Right cardiac atrium (tissue), 5 donors: ENCODE results near the gene MDGA2. TPM values are rescaled to one million over a fixed set of nuclear protein-coding genes. Genes with fewer than 3 reads are reported as not detected.

Experiments used
- ATAC-seq, 2 donors: fragments of 200-7000 bp; cut with Tn5 transposase; one replicate each; pipeline versions ENCODE4 v1.8.0 to v1.9.1; 2020; ENCODE audit warnings: moderate library complexity in 2 of 2, mild to moderate bottlenecking in 1 of 2
- DNase-seq, 3 donors: peaks; one replicate each; pipeline ENCODE4 v3.0.0-alpha.2; 2020
- H3K27ac ChIP-seq: one replicate; pipeline ENCODE4 v1.5.1; 2013; ENCODE audit warnings: mild to moderate bottlenecking, low read length, control low read depth, moderate library complexity
- H3K27me3 ChIP-seq: one replicate; pipeline ENCODE4 v1.6.1; 2013; ENCODE audit not compliant: control insufficient read depth, insufficient read depth
- H3K4me1 ChIP-seq: one replicate; pipeline ENCODE4 v1.6.1; 2013; ENCODE audit warnings: low read length; ENCODE audit not compliant: control insufficient read depth, insufficient read depth
- H3K4me3 ChIP-seq: one replicate; pipeline ENCODE4 v1.5.1; 2013; ENCODE audit warnings: low read length, control low read depth
- H3K9me3 ChIP-seq: one replicate; pipeline ENCODE4 v1.6.1; 2013; ENCODE audit warnings: low read length; ENCODE audit not compliant: control insufficient read depth
- WGBS: extraction: QIAGEN DNeasy Blood & Tissue Kit; methylation state at CpG from one replicate; pipeline ENCODE4 v1.1.7; 2013; 5-methylcytosine and 5-hydroxymethylcytosine counted together
- intact Hi-C, 4 donors: fragments of 100-400 bp; cut with DNase I; formaldehyde crosslinking; loops; one replicate each; pipeline versions ENCODE4 v1.11.0 to v1.14.0; 2022 to 2023
- polyA plus RNA-seq: library from polyadenylated mRNA; stranded (reverse); fragments of 200-250 nt; gene quantifications from one replicate; pipeline ENCODE4 v1.2.3, GENCODE V29; 2013
- total RNA-seq, 4 donors: library from RNA; stranded (reverse); fragmentation: NEBNext Ultra II Directional; extraction: Animal tissue kit (Norgen Biotek cat#: 25700); gene quantifications; one replicate each; pipeline ENCODE4 v1.2.1, GENCODE V29; 2021
- donor health status: healthy with polysubstance abuse.
- donor health status: DM: no; HTN: yes; CAD: no.
- donor health status: DM: no; HTN: no; CAD: no.
- donor health status: DM: no; HTN: yes; CAD: no; lungs with severe emphysema.
- donor health status: DM: yes; HTN: yes; CAD: no.

Gene MDGA2
- total and polyA plus RNA-seq, 5 donors = 0.14 TPM; not detected in 4

DNA sequence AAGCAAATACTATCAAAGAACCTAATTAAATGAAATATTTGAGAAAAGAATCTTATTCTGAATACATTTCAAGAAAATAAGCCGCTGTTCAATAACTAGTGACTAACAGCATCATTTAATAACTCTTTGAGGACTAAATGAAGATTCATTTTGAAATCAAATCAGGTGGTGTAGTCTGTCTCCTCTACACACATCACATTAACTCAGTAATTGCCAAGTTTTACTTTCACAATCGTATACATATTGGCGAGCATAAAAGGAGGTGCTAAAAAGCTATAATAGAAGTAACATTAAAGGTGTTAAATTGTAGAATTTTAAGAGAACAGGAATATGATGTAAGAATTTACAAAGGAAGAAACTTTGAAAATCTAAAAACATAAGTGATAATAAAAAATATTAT, 185.1 kb downstream of the MDGA2 start:
- intact Hi-C loops = no loop called here
- Histone ChIP-seq H3K27me3 (no peaks in the 10 kb centered on the region), H3K9me3 (no peaks in the 10 kb centered on the region), H3K27ac (no peak overlapping the region), H3K4me3 (no peak overlapping the region), H3K4me1 (no peaks in the 10 kb centered on the region)
- 53% methylated on average over 3 of the region's 3 CpGs for WGBS
- DNase-seq = no peak
- ATAC-seq = no peak

DNA sequence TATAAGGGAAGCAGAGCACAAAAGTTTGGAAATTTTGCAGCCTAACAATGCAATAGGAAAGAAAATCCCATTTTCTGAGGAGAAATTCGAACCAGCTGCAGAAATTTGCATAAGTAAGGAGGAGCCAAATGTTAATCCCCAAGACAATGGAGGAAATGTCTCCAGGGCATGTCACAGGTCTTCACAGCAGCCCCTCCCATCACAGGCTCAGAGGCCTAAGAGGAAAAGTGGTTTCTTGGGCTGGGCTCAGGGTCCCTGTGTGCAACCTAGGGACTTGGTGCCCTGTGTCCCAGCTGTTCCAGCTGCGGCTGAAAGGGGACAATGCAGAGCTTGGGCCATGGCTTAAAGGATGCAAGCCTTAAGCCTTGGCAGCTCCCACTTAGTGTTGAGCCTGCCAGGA, 190.0 kb downstream of the MDGA2 start:
- Histone ChIP-seq H3K4me1 (no peaks in the 10 kb centered on the region), H3K27ac (no peak overlapping the region), H3K4me3 (no peak overlapping the region), H3K9me3 (no peaks in the 10 kb centered on the region), H3K27me3 (no peaks in the 10 kb centered on the region)
- ATAC-seq (no peak), DNase-seq (peak in 1 of 3 donors; percentile 9)
- intact Hi-C loops = no loop called here
- WGBS = 73% methylated on average over 2 of the region's 2 CpGs

DNA sequence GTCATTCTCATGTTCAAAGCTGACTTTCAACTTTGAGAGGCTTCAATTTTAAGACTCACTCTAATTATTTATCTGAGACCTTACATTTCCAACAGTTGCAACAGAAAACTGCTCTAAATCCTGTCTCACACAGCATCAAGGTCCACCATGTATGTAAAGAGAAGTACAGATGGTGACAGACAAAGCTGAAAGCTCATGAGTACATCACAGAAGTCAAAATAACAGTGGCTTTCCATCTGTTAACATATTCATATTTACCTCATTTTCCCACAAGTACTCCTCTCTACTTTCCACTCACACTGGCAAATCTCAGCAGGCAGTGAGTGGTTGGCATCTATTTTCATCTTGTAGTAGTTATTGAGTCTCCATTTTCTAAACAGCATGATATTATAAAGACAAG, 192.0 kb downstream of the MDGA2 start:
- intact Hi-C loops = no loop called here
- Histone ChIP-seq H3K4me1 (no peaks in the 10 kb centered on the region), H3K4me3 (no peak overlapping the region), H3K9me3 (no peaks in the 10 kb centered on the region), H3K27ac (no peak overlapping the region), H3K27me3 (no peaks in the 10 kb centered on the region)
- no peak for ATAC-seq
- DNase-seq = no peak

GRCh38 chr14:47471075-47471474, 204.3 kb downstream of the MDGA2 start:
- intact Hi-C loops = no loop called here
- DNase-seq (no peak), ATAC-seq (no peak)
- H3K9me3 ChIP-seq = no peaks in the 10 kb centered on the region
- H3K4me1 ChIP-seq = no peaks in the 10 kb centered on the region
- H3K27me3 ChIP-seq = no peaks in the 10 kb centered on the region
- whole genome bisulfite sequencing = 52% methylated on average over 2 of the region's 2 CpGs
- no peak overlapping the region for H3K27ac ChIP-seq
- H3K4me3 ChIP-seq = no peak overlapping the region

DNA sequence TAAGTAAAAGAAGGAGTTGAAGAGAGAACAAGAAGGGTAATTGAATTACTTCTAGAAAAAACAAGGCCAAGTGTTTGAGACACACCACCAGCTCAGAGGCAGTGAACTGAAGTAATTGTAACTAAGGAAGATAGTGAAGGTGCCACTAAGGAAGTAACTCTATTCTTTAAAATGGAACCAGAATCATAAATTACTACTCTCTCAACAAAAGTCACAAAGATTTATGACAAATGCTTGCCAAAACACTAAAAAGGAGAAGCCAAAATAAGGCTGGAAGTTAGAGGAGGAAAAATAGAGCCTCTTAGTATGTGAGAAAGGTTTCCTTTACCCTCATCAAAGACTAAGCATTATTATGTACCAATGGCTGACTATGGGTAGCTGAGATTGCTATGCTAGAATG, 208.5 kb downstream of the MDGA2 start:
- H3K9me3 ChIP-seq = no peaks in the 10 kb centered on the region
- no peaks in the 10 kb centered on the region for H3K27me3 ChIP-seq
- DNase-seq (no peak), ATAC-seq (no peak)
- no peak overlapping the region for H3K4me3 ChIP-seq
- no peaks in the 10 kb centered on the region for H3K4me1 ChIP-seq
- H3K27ac ChIP-seq = no peak overlapping the region
- intact Hi-C loops = no loop called here

GRCh38 chr14:47454025-47454424, 221.4 kb downstream of the MDGA2 start:
- ATAC-seq (no peak), DNase-seq (no peak)
- intact Hi-C loops = no loop called here
- Histone ChIP-seq H3K27ac (no peak overlapping the region), H3K4me1 (no peaks in the 10 kb centered on the region), H3K4me3 (no peak overlapping the region), H3K27me3 (no peaks in the 10 kb centered on the region), H3K9me3 (no peaks in the 10 kb centered on the region)
- WGBS = 81% methylated on average over 2 of the region's 2 CpGs

DNA sequence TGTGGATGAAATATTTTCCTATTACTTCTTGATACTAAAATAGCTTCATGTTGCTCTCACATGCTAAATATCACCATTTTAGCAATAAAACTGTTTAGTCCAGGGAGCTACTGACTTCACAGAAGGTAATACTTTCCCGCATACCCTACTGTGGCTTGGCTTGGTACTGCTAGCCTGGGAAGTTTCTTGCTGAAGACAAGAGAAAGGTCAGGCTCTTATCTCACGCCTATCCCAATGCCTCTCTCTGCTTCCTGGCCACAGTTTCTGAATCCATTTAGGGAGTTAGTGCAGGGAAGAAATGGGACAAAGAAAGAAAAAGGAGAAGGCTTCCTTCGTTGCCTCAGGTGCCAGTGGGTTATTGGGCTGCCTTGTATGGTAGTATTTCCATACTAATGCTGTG, 228.3 kb downstream of the MDGA2 start:
- intact Hi-C loops = no loop called here
- WGBS = 67% methylated on average over 3 of the region's 3 CpGs
- ATAC-seq = no peak

DNA sequence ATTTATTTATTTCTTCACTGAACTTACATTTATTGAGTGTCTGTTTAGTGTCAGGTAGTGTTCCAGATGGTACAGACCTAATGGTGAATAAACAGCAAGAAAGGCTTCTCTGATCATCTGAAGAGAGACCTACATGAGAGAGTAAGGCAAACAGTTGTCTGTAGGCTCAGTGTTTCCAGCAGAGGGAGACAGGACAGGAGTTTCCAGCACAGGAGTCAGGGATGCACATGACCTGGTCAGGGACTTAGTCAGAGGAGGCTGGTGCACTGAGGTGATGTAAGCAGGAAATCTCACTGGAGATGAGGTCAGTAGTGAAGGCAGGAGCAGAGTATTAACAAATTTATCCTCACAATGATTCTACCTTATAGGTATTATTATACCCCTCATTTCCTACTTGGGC, 233.2 kb downstream of the MDGA2 start:
- Histone ChIP-seq H3K4me1 (no peaks in the 10 kb centered on the region), H3K27me3 (no peaks in the 10 kb centered on the region), H3K27ac (no peak overlapping the region), H3K9me3 (no peaks in the 10 kb centered on the region), H3K4me3 (no peak overlapping the region)
- ATAC-seq = no peak
- DNase-seq = no peak
- intact Hi-C loops = no loop called here

More for the DNA sequence above, 228.3 kb downstream of the MDGA2 start:
- H3K9me3 ChIP-seq = no peaks in the 10 kb centered on the region
- no peaks in the 10 kb centered on the region for H3K4me1 ChIP-seq
- no peaks in the 10 kb centered on the region for H3K27me3 ChIP-seq
- no peak overlapping the region for H3K27ac ChIP-seq
- no peak overlapping the region for H3K4me3 ChIP-seq
- DNase-seq = no peak

DNA sequence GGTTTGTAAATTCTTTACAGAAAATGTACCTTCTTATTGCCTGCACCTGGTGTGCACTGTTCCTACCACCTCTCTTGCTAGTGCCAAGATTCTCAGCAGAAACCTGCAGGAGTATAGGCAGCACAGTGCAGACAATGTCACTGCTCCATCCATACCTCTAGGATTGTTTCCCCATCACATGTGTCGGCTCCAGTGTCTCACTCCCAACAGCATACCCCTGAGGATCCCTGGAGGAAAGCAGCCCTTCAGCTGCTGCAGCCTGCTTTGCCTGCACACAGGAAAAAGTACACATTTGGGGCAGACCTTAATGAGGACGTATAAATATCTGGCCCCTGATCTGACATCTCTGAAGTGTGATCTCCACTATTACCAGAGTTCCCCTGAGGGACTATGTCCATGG, 235.5 kb downstream of the MDGA2 start:
- intact Hi-C loops = no loop called here
- no peak overlapping the region for H3K27ac ChIP-seq
- no peak for ATAC-seq
- WGBS = 49% methylated on average over 2 of the region's 2 CpGs
- no peak overlapping the region for H3K4me3 ChIP-seq
- no peaks in the 10 kb centered on the region for H3K27me3 ChIP-seq
- no peak for DNase-seq
- H3K9me3 ChIP-seq = no peaks in the 10 kb centered on the region
- H3K4me1 ChIP-seq = no peaks in the 10 kb centered on the region

DNA sequence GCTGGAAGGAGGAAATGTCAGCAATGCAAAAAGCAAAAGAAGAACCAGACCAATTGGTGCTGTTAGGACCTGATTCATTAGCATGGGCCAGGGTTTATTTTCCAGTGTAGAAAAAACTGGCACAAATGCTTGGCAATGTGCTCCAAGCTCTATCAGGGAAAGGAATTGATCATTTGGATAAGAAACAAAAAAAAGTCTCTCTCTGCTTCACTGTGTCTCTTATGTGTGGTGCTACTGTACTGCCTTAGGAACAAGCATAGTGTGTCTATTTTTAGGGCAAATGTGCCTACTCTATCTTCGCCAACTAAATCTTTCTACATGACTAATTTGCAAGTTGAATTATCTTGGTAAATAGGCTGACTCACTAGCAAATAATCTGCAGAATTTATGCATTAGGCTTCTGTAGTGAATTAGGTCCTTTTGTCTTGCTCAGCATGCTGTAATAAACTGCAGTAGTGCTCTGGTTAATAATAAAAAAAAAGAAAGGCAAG, 236.7 kb downstream of the MDGA2 start:
- no peaks in the 10 kb centered on the region for H3K9me3 ChIP-seq
- H3K4me1 ChIP-seq = no peaks in the 10 kb centered on the region
- 27% methylated on average over 1 of the region's 1 CpG for WGBS
- ATAC-seq = no peak
- no peak for DNase-seq
- no peak overlapping the region for H3K4me3 ChIP-seq
- H3K27me3 ChIP-seq = no peaks in the 10 kb centered on the region
- intact Hi-C loops = no loop called here
- H3K27ac ChIP-seq = no peak overlapping the region

DNA sequence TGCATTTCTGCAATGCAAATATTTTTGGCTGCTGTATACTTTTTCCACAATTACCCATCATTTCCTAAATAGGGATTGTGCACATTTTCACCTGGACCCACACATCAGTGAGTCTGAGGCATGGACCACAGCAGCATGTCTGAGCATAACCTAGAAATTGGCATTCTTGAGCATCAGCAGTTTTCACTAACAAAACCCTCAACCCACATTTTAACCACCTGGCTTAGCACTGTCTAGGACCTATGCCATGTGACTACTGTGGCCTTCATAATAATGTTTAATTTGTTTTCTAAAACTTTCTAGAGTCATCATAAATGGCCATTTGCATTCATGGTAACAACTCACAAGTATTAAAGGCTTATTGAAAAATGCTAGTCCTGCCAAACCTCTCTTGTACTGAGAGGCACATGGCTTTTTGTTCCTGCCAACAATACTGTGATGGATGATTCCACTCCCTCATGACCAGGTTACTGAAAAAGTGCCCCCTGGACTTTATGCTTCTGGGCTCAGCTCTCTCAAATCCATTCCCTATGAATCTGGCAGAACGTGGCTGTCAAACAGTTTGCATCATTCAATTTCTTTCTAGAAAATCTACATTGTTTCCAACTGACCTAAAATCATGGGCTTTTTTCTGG, 240.0 kb downstream of the MDGA2 start:
- Histone ChIP-seq H3K27ac (no peak overlapping the region), H3K27me3 (no peaks in the 10 kb centered on the region), H3K4me1 (no peaks in the 10 kb centered on the region), H3K9me3 (no peaks in the 10 kb centered on the region), H3K4me3 (no peak overlapping the region)
- ATAC-seq = no peak
- no peak for DNase-seq
- intact Hi-C loops = no loop called here
- 47% methylated on average over 1 of the region's 1 CpG for WGBS

- H3K4me3 ChIP-seq = no peak overlapping the region
- no peak overlapping the region for H3K27ac ChIP-seq
- no peaks in the 10 kb centered on the region for H3K4me1 ChIP-seq
- no peaks in the 10 kb centered on the region for H3K9me3 ChIP-seq
- DNase-seq (no peak), ATAC-seq (no peak)
- no peaks in the 10 kb centered on the region for H3K27me3 ChIP-seq
- intact Hi-C loops = no loop called here
- 62% methylated on average over 2 of the region's 2 CpGs for WGBS
These were observed 247.8 kb downstream of the MDGA2 start for GRCh38 chr14:47427629-47428028.
